ENCODE data around the gene ZNF99.
"Not testable (repeated sequence)": the region's sequence is repeated elsewhere in the genome, so short reads cannot be mapped to it uniquely, and the experiment has no call there.

Gene ZNF99

GRCh38 chr19:22783651-22784410 lies at the start of gene ZNF99:
Gene ZNF99 (minus strand): TSS chr19:22784151. CDS start chr19:22784016, 135 bp downstream.
- no peak for DNase-seq

GRCh38 chr19:22832031-22832762 lies 48.2 kb upstream of the ZNF99 start, which contains the start of gene ZNF723:
Gene ZNF723 (plus strand): TSS chr19:22832291. CDS start chr19:22832380, 89 bp downstream.
- no peak for DNase-seq

- no peak for DNase-seq
Observed at GRCh38 chr19:22831211-22831610, 47.3 kb upstream of the ZNF99 start.

GRCh38 chr19:22814124-22814523 lies 30.2 kb upstream of the ZNF99 start:
- DNase-seq: no peak

GRCh38 chr19:22807061-22807835 lies 23.3 kb upstream of the ZNF99 start:
- no peak for DNase-seq

- DNase-seq: no peak
Observed at GRCh38 chr19:22806418-22806817, 22.5 kb upstream of the ZNF99 start.

- DNase-seq: no peak
Observed at GRCh38 chr19:22797040-22797439, 13.1 kb upstream of the ZNF99 start.

GRCh38 chr19:22792863-22793262 lies 8.9 kb upstream of the ZNF99 start:
- not testable (repeated sequence) for DNase-seq

- DNase-seq: no peak
Observed at GRCh38 chr19:22735911-22736645, 47.9 kb downstream of the ZNF99 start.

- DNase-seq: no peak
Observed at GRCh38 chr19:22733691-22734090, 50.3 kb downstream of the ZNF99 start.

GRCh38 chr19:22728214-22728613 lies 55.7 kb downstream of the ZNF99 start:
- not testable (repeated sequence) for DNase-seq

- DNase-seq: not testable (repeated sequence)
Observed at GRCh38 chr19:22721533-22721932, 62.4 kb downstream of the ZNF99 start.

- DNase-seq: no peak
Observed at GRCh38 chr19:22708983-22709382, 75.0 kb downstream of the ZNF99 start.

- DNase-seq: not testable (repeated sequence)
Observed at GRCh38 chr19:22703096-22703495, 80.9 kb downstream of the ZNF99 start.

- not testable (repeated sequence) for DNase-seq
Observed at GRCh38 chr19:22702661-22703060, 81.3 kb downstream of the ZNF99 start.

All from NCI-H2171 treated with DMSO at 0.1 percent for 48 hours (cell line).